ENCODE results near the gene EPAS1. TPM values are rescaled to one million over a fixed set of nuclear protein-coding genes. Genes with fewer than 3 reads are reported as not detected.

The EPAS1 gene
- total and polyA plus RNA-seq, 2 of the 13 experiments (the other 11 are each of a cell fraction or from before 2014, with no cell fraction given): 47.1 to 182 TPM

DNA sequence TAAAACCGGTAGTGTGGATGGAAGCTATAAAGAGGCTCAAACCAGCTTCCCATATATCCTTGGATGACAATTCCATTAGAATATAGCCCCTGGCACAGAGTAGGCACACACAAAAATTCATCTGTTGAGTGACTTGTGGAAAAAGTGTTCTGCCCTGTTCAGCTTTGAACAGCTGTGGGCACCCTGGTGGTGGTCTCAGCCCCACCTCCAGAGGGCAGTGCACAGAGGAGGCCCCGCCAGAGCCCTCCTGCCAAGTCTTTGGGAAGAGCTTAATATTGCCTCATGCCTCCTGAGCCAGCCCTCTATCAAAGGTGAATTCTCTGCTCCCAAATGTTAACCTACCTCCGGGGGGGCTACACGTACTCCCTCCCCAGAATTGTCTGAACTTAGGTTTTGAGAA is 30.4 kb downstream of the EPAS1 start:
- H3K27me3 ChIP-seq (ENCODE audit: control insufficient read depth in 1 of 2, insufficient read depth in 2 of 2, low read length in 2 of 2): no peaks in the 10 kb centered on the region
- ATAC-seq: no peak
- CTCF ChIA-PET (ENCODE audit: low intra/inter-chr PET ratio, low total read pairs): no interaction called here
- peaks cover 95% of the 10 kb centered on the region for H3K79me2 ChIP-seq (ENCODE audit: insufficient read depth, low read length)
- POLR2A ChIA-PET: interaction anchor here (1.1 to 2.3 kb wide), 3 partner anchors 12 to 98 kb away, joined by 3 to 8 read pairs (median 7); no protein-coding TSS in a partner anchor
- BruUV-seq (replicated peaks): no TSS peak
- H3K4me2 ChIP-seq (ENCODE audit: low read depth, low read length): no peak overlapping the region
- no peak overlapping the region for H3K9ac ChIP-seq (ENCODE audit: insufficient read depth, low read depth, low read length)
- H3K4me3 ChIP-seq (replicated peaks in 1 of 3; ENCODE audit: insufficient read depth in 1 of 3, low read depth in 2 of 3, low read length in 3 of 3): no peak overlapping the region
- in situ Hi-C loops (cut with HindIII; ENCODE audit: extremely low pct_ligation_motif_present, low pct_unique_long_range_greater_than_20kb) (no loop called here), intact Hi-C loops (cut with micrococcal nuclease; ENCODE audit: unreplicated experiment) (loop anchor here (2.0 kb wide), 1 partner anchor 29 kb away; no protein-coding TSS in a partner anchor)
- no peaks in the 10 kb centered on the region for H3K9me3 ChIP-seq (ENCODE audit: low read length)
- H3K4me1 ChIP-seq (ENCODE audit: insufficient read depth, low read length): peaks cover 100% of the 10 kb centered on the region
- no peak overlapping the region for H3K27ac ChIP-seq (ENCODE audit: extremely low read length, insufficient read depth, low read length)
- DNase-seq (ENCODE audit: low spot score): no peak
- peaks cover 26% of the 10 kb centered on the region for H4K20me1 ChIP-seq (ENCODE audit: insufficient read depth, low read length)
- peaks cover 0 to 2% of the 10 kb centered on the region in 2 experiments; a peak in 3 of 5 replicates for H3K36me3 ChIP-seq (replicated peaks in 1 of 2; ENCODE audit: control insufficient read depth in 1 of 2, insufficient read depth in 2 of 2, low read length in 2 of 2)
- H2AFZ ChIP-seq (ENCODE audit: low read length): no peak overlapping the region
- 97% methylated on average over 4 of the region's 4 CpGs for WGBS (ENCODE audit: low lambda C conversion rate)
- FAIRE-seq: no peak
- TF ChIP-seq, protein P1, sequence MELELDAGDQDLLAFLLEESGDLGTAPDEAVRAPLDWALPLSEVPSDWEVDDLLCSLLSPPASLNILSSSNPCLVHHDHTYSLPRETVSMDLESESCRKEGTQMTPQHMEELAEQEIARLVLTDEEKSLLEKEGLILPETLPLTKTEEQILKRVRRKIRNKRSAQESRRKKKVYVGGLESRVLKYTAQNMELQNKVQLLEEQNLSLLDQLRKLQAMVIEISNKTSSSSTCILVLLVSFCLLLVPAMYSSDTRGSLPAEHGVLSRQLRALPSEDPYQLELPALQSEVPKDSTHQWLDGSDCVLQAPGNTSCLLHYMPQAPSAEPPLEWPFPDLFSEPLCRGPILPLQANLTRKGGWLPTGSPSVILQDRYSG (CRISPR knock-in tag; IDR thresholded peaks at IDR 0.05): no peak
- TF ChIP-seq POLR2AphosphoS5 (IDR thresholded peaks at IDR 0.05; ENCODE audit: low read depth, low read length) (no peak), HMG20A (CRISPR knock-in tag; IDR thresholded peaks at IDR 0.05; ENCODE audit: borderline replicate concordance) (no peak), ZNF709 (CRISPR knock-in tag; IDR thresholded peaks at IDR 0.05) (no peak), RFX5 (IDR thresholded peaks at IDR 0.05; ENCODE audit: low read depth, low read length) (no peak), REL (CRISPR knock-in tag; conservative IDR thresholded peaks at IDR 0.05) (no peak)
- TF ChIP-seq, protein P2, sequence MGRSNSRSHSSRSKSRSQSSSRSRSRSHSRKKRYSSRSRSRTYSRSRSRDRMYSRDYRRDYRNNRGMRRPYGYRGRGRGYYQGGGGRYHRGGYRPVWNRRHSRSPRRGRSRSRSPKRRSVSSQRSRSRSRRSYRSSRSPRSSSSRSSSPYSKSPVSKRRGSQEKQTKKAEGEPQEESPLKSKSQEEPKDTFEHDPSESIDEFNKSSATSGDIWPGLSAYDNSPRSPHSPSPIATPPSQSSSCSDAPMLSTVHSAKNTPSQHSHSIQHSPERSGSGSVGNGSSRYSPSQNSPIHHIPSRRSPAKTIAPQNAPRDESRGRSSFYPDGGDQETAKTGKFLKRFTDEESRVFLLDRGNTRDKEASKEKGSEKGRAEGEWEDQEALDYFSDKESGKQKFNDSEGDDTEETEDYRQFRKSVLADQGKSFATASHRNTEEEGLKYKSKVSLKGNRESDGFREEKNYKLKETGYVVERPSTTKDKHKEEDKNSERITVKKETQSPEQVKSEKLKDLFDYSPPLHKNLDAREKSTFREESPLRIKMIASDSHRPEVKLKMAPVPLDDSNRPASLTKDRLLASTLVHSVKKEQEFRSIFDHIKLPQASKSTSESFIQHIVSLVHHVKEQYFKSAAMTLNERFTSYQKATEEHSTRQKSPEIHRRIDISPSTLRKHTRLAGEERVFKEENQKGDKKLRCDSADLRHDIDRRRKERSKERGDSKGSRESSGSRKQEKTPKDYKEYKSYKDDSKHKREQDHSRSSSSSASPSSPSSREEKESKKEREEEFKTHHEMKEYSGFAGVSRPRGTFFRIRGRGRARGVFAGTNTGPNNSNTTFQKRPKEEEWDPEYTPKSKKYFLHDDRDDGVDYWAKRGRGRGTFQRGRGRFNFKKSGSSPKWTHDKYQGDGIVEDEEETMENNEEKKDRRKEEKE (IDR thresholded peaks at IDR 0.05): no peak
- TF ChIP-seq, protein P3, sequence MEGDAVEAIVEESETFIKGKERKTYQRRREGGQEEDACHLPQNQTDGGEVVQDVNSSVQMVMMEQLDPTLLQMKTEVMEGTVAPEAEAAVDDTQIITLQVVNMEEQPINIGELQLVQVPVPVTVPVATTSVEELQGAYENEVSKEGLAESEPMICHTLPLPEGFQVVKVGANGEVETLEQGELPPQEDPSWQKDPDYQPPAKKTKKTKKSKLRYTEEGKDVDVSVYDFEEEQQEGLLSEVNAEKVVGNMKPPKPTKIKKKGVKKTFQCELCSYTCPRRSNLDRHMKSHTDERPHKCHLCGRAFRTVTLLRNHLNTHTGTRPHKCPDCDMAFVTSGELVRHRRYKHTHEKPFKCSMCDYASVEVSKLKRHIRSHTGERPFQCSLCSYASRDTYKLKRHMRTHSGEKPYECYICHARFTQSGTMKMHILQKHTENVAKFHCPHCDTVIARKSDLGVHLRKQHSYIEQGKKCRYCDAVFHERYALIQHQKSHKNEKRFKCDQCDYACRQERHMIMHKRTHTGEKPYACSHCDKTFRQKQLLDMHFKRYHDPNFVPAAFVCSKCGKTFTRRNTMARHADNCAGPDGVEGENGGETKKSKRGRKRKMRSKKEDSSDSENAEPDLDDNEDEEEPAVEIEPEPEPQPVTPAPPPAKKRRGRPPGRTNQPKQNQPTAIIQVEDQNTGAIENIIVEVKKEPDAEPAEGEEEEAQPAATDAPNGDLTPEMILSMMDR (CRISPR knock-in tag; IDR thresholded peaks at IDR 0.05): peak; percentile 51
- TF ChIP-seq, protein P4, sequence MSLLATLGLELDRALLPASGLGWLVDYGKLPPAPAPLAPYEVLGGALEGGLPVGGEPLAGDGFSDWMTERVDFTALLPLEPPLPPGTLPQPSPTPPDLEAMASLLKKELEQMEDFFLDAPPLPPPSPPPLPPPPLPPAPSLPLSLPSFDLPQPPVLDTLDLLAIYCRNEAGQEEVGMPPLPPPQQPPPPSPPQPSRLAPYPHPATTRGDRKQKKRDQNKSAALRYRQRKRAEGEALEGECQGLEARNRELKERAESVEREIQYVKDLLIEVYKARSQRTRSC (CRISPR knock-in tag; IDR thresholded peaks at IDR 0.05; ENCODE audit: low read depth): no peak
- TF ChIP-seq, protein P5, sequence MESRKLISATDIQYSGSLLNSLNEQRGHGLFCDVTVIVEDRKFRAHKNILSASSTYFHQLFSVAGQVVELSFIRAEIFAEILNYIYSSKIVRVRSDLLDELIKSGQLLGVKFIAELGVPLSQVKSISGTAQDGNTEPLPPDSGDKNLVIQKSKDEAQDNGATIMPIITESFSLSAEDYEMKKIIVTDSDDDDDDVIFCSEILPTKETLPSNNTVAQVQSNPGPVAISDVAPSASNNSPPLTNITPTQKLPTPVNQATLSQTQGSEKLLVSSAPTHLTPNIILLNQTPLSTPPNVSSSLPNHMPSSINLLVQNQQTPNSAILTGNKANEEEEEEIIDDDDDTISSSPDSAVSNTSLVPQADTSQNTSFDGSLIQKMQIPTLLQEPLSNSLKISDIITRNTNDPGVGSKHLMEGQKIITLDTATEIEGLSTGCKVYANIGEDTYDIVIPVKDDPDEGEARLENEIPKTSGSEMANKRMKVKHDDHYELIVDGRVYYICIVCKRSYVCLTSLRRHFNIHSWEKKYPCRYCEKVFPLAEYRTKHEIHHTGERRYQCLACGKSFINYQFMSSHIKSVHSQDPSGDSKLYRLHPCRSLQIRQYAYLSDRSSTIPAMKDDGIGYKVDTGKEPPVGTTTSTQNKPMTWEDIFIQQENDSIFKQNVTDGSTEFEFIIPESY (CRISPR knock-in tag; IDR thresholded peaks at IDR 0.05): peak; percentile 55; the same call in 1 of the 2 replicates
- TF ChIP-seq, protein P6, sequence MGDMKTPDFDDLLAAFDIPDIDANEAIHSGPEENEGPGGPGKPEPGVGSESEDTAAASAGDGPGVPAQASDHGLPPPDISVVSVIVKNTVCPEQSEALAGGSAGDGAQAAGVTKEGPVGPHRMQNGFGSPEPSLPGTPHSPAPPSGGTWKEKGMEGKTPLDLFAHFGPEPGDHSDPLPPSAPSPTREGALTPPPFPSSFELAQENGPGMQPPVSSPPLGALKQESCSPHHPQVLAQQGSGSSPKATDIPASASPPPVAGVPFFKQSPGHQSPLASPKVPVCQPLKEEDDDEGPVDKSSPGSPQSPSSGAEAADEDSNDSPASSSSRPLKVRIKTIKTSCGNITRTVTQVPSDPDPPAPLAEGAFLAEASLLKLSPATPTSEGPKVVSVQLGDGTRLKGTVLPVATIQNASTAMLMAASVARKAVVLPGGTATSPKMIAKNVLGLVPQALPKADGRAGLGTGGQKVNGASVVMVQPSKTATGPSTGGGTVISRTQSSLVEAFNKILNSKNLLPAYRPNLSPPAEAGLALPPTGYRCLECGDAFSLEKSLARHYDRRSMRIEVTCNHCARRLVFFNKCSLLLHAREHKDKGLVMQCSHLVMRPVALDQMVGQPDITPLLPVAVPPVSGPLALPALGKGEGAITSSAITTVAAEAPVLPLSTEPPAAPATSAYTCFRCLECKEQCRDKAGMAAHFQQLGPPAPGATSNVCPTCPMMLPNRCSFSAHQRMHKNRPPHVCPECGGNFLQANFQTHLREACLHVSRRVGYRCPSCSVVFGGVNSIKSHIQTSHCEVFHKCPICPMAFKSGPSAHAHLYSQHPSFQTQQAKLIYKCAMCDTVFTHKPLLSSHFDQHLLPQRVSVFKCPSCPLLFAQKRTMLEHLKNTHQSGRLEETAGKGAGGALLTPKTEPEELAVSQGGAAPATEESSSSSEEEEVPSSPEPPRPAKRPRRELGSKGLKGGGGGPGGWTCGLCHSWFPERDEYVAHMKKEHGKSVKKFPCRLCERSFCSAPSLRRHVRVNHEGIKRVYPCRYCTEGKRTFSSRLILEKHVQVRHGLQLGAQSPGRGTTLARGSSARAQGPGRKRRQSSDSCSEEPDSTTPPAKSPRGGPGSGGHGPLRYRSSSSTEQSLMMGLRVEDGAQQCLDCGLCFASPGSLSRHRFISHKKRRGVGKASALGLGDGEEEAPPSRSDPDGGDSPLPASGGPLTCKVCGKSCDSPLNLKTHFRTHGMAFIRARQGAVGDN (CRISPR knock-in tag; IDR thresholded peaks at IDR 0.05): peak; percentile 19; the same call in 1 of the 2 replicates
